Left ventricle myocardium superior (tissue), 1 donor: ENCODE measurements around the gene CCDC144A. TPM values are rescaled to one million over a fixed set of nuclear protein-coding genes. Genes with fewer than 3 reads are reported as not detected.
A peak's percentile ranks its signal among the peaks of the same experiment; 100 is the strongest.
"Not testable (repeated sequence)": the region's sequence is repeated elsewhere in the genome, so short reads cannot be mapped to it uniquely, and the experiment has no call there.

Source experiments
- ATAC-seq: fragments of 200-7000 bp; cut with Tn5 transposase; one replicate; pipeline ENCODE4 v1.9.1; 2020; ENCODE audit warnings: mild to moderate bottlenecking, moderate library complexity
- DNase-seq: peaks from one replicate; pipeline ENCODE4 v3.0.0-alpha.2; 2020
- intact Hi-C: fragments of 100-400 bp; cut with micrococcal nuclease; formaldehyde crosslinking; loops from one replicate; pipeline ENCODE4 v1.11.0; 2022
- long read RNA-seq: library from polyadenylated mRNA; unstranded; transcript quantifications from one replicate; pipeline ENCODE4 v2.0.0, GENCODE V29; 2021
- total RNA-seq: library from RNA; stranded (reverse); fragmentation: NEBNext Ultra II Directional; extraction: Animal tissue kit (Norgen Biotek cat#: 25700); gene quantifications from one replicate; pipeline ENCODE4 v1.2.1, GENCODE V29; 2021
- donor health status: DM: no; HTN: yes; CAD: no; lungs with severe emphysema.

Gene CCDC144A, protein sequence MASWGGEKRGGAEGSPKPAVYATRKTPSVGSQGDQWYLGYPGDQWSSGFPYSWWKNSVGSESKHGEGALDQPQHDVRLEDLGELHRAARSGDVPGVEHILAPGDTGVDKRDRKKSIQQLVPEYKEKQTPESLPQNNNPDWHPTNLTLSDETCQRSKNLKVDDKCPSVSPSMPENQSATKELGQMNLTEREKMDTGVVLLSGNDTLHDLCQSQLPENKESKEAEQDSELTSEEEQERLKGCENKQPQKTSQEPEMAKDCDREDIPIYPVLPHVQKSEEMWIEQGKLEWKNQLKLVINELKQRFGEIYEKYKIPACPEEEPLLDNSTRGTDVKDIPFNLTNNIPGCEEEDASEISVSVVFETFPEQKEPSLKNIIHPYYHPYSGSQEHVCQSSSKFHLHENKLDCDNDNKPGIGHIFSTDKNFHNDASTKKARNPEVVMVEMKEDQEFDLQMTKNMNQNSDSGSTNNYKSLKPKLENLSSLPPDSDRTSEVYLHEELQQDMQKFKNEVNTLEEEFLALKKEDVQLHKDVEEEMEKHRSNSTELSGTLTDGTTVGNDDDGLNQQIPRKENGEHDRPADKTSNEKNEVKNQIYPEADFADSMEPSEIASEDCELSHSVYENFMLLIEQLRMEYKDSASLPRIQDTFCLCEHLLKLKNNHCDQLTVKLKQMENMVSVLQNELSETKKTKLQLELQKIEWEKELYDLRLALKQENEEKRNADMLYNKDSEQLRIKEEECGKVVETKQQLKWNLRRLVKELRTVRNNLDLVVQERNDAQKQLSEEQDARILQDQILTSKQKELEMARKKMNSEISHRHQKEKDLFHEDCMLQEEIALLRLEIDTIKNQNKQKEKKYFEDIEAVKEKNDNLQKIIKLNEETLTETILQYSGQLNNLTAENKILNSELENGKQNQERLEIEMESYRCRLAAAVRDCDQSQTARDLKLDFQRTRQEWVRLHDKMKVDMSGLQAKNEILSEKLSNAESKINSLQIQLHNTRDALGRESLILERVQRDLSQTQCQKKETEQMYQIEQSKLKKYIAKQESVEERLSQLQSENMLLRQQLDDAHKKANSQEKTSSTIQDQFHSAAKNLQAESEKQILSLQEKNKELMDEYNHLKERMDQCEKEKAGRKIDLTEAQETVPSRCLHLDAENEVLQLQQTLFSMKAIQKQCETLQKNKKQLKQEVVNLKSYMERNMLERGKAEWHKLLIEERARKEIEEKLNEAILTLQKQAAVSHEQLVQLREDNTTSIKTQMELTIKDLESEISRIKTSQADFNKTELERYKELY (N-terminal part only)
- total RNA-seq: 1.9 TPM
- long read RNA-seq, partial matches to known transcripts: 1 of 1 reads
- long read RNA-seq, other reads (novel, unspliced or antisense): 0 of 1 reads

DNA sequence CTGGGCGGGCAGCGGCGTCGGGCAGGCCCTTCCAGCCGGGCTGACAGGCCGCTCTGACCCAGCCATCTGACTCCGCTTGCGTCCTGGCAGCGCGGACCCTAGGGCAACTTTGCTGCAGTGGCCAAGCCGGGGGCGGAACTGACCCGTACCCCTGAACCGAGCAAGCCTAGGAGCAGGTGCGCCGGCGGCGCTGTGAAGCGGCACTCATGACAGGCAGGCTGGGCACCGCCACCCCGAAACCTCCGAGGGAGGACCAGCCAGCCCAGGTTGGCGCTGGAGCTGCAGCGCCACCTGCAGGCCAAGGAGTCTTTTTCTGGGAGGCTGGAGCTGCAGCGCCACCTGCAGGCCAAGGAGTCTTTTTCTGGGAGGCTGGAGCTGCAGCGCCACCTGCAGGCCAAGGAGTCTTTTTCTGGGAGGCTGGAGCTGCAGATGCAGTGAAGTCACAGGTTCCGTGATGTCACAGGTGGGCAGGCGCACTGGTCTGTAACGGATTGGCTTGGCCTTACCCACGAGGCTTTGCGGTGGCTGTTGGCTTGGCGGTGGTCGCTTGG, at the start of gene CCDC144A:
TSS of gene CCDC144A (plus strand) at position 511 of the 551 bp plus-strand sequence. CDS start 160 bp downstream, outside the sequence.
- DNase-seq (peak; percentile 54), ATAC-seq (peak; percentile 57)
- intact Hi-C loops: not testable (repeated sequence)

- ATAC-seq (no peak), DNase-seq (no peak)
- intact Hi-C loops: no loop called here
These were observed 40.5 kb upstream of the CCDC144A start for GRCh38 chr17:16649585-16649984.

- no peak for DNase-seq
- ATAC-seq: no peak
- intact Hi-C loops: no loop called here
These were observed 37.8 kb upstream of the CCDC144A start for GRCh38 chr17:16652252-16652651.

DNA sequence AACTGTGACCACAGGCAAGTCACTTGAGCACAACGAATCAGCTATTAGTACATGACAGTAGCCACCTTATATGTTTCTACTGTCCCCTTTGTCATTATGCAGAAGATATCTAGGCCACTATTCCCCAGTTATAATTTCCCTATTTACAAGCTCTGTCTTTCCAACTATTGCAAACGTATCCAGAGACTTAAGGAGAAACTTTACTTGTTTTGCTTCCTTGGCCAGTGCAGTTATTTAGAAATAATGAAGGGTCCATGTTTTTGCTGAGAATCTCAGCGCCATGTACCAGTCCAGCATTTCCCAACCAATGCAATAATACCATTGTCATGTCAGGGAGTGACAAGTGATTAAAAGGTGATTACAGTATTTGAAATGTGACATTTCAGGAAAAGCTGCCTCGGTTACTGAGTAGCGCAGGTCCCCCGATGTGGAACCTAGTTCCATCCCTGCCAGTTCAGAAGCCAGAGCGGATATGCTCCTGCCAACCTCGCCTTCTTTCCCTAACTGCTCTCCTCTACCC, 37.1 kb upstream of the CCDC144A start:
- intact Hi-C loops: no loop called here
- no peak for DNase-seq
- peak; percentile 3 for ATAC-seq

DNA sequence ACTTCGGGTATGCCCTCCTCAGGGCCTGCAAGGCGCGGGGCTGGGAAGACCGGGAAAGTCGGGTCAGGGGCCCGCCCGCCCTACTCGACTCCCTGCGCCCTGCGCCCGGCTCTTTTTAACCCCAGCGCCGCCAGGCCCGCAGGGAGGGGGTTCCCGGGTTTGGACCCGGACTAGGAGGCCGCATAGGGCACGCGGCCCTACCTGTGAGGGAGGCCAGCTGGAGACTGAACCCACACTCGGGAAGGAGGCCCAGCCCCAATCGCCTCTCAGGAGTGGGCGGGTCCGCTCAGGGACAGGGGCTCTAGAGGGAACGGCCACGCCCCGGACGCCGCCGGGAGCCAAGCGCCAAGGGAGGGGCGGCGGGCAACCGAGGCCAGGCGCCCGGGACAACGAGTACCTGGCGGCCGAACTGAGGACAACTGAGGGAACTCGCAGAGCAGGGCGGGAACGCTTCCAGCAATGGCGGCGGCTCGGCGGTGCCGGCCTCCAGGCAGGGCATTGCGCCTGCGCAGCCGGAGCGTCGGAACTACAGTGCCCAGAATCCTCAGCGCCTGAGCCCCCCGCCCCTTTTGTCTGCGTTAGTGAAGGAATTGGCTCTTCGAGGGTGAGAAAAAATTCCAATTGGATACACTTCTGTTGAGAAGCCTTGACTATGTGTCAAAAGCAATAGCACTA, 36.5 kb upstream of the CCDC144A start, which contains the start of gene ZNF624:
TSS of gene ZNF624 (minus strand) at position 484 of the 675 bp plus-strand sequence.
- DNase-seq (peak; percentile 99), ATAC-seq (peak; percentile 99)
- intact Hi-C loops: no loop called here

GRCh38 chr17:16661217-16661616, 28.8 kb upstream of the CCDC144A start:
- ATAC-seq (no peak), DNase-seq (no peak)
- intact Hi-C loops: no loop called here

DNA sequence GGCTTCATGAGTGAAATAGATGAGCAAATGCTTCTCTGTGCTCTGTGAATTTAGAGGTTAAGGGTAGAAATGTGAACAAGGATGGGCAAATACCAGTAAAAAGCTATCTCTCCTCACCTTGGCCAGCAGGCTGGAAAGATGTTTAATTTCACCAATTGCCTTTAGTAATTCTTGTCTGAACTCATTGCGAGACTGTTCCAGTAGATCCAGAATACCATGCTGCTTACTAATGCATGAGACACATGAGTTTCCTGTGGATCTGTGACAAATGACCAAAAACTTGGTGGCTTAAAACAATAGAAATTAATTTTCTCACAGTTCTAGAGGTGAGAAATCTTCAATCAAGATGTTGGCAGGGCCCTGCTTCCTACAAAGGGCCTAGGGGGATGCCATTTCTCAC, 27.1 kb upstream of the CCDC144A start:
- ATAC-seq: no peak
- intact Hi-C loops: no loop called here
- DNase-seq: no peak

- DNase-seq, ATAC-seq, intact Hi-C loops: not testable (repeated sequence)
These were observed 23.5 kb upstream of the CCDC144A start for GRCh38 chr17:16666553-16666906.

DNA sequence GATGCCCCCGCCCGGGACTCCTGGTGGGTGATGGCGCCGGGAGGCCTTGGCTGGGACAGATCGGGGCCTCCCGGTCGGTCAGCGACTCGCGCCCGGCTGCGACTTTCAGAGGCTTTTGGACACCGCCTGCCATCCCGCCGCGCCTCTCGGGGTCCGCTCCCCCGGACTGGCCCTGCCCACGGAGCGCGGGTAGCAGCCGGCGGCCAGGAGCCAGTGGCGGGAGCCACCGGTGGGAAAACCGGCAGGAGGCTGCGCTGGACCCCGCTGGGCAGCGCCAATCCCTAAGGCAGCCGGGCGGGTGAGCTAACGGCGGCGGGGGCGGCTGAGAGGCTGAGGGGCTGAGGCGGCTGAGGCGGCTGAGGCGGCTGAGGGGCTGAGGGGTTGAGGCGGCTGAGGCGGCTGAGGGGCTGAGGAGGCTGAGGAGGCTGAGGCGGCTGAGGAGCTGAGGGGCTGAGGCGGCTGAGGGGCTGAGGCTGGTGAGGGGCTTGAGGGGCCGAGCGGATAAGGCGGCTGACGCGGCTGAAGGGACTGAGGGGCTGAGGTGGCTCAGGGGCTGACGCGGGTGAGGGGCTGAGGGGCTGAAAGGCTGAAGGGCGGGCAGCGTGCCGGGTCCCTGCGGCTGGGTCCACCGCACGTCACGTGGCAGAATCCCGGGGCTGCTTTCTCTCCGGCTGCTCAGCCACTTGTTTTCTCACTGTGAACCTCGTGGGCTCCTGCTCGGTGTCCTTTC, 23.0 kb upstream of the CCDC144A start:
- DNase-seq (peak; percentile 33), ATAC-seq (peak; percentile 55)
- intact Hi-C loops: not testable (repeated sequence)

GRCh38 chr17:16676676-16677268, 13.3 kb upstream of the CCDC144A start:
- ATAC-seq: no peak
- intact Hi-C loops: no loop called here
- no peak for DNase-seq

DNA sequence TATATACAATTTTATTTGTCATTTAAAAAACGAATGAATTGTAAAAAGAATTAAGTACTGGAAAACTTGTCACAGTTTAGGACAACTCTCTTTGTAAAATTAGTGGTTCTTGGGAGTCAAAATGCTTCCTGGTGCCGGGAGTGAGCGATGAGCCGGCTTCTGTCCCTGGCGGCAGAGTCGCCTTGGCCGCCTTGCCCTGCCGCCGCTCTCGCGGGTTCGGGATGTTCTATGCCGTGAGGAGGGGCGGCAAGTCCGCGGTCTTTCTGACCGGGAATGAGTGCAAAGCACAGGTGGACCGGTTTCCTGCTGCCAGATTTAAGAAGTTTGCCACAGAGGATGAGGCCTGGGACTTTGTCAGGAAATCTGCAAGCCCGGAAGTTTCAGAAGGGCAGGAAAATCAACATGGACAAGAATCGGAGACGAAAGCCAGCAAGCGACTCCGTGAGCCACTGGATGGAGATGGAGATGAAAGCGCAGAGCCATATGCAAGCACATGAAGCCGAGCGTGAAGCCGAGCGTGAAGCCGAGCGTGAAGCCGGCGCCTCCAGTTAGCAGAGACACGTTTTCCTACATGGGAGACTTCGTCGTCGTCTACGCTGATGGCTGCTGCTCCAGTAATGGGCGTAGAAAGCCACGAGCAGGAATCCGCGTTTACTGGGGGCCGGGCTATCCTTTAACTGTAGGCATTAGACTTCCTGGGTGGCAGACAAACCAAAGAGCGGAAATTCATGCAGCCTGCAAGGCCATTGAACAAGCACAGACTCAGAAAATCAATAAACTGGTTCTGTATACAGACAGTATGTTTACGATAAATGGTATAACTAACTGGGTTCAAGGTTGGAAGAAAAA, 6.5 kb upstream of the CCDC144A start:
- DNase-seq, ATAC-seq, intact Hi-C loops: not testable (repeated sequence)

DNA sequence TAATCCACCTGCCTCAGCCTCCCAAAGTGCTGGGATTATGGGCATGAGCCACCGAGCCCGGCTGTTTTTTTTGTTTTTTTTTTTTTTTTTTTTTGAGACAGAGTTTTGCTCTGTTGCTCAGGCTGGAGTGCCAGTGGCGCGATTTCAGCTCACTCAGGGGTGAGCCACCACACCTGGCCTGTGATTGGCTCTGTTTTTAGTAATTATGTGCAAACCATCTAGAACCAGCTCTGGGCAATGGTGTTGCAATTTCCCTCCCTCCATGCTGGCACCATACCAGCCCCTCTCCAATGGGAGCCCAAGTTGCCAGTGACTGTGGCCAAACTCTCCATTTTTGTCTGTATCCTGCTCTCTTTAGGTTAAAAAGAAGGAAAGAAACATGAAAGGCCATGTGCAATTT, 4.0 kb upstream of the CCDC144A start:
- intact Hi-C loops, ATAC-seq, DNase-seq: not testable (repeated sequence)

DNA sequence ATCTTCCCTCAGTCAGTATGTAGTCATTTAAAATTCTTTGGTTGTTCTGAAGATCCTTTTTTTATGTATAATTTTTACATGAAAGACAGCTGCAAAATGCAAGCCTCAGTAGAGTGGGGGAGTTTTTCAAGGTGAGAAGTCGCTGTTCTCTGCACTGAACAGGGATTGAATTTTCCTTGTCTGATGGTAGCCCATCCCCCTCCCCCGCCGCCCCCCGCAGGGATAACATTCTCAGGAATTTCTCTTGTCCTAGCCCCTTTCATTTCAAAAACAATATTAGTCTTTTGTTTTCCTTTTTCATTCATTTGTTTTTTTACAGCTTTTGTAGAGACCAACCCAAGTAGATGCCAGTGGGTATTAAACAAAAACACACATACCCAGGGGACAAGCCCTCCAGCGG, 2.9 kb upstream of the CCDC144A start:
- DNase-seq, intact Hi-C loops, ATAC-seq: not testable (repeated sequence)

- peak; percentile 44 for ATAC-seq
- DNase-seq, intact Hi-C loops: not testable (repeated sequence)
These were observed 406 bp downstream of the CCDC144A start for GRCh38 chr17:16690447-16690846.

GRCh38 chr17:16697603-16698002, 7.6 kb downstream of the CCDC144A start:
- not testable (repeated sequence) for ATAC-seq

More at GRCh38 chr17:16697603-16698002, 7.6 kb downstream of the CCDC144A start:
- DNase-seq, intact Hi-C loops: not testable (repeated sequence)
